DMS53 treated with DMSO at 0.1 percent for 48 hours (cell line): ENCODE measurements around the gene PMEL.
"Not testable (repeated sequence)": the region's sequence is repeated elsewhere in the genome, so short reads cannot be mapped to it uniquely, and the experiment has no call there.

ENCODE experiments used
- DNase-seq: peaks from one replicate; lab custom pipeline; 2025; ENCODE audit not compliant: unreplicated experiment; lab: John Stamatoyannopoulos, UW

PMEL gene

GRCh38 chr12:55965941-55966407 lies at the start of gene PMEL:
TSS of gene PMEL (minus strand) at chr12:55966042. CDS start at chr12:55966011, 31 bp downstream.
- peak; percentile 44 for DNase-seq

- DNase-seq = no peak
These were observed 48.4 kb upstream of the PMEL start for GRCh38 chr12:56014205-56014604.

- no peak for DNase-seq
These were observed 47.6 kb upstream of the PMEL start for GRCh38 chr12:56013482-56013881.

GRCh38 chr12:56011509-56012090 lies 45.8 kb upstream of the PMEL start:
- no peak for DNase-seq

GRCh38 chr12:56010111-56010570 lies 44.3 kb upstream of the PMEL start:
- no peak for DNase-seq

- DNase-seq = peak; percentile 15
These were observed 42.0 kb upstream of the PMEL start for GRCh38 chr12:56007564-56008559.

- no peak for DNase-seq
These were observed 38.4 kb upstream of the PMEL start for GRCh38 chr12:56004211-56004610.

- not testable (repeated sequence) for DNase-seq
These were observed 37.5 kb upstream of the PMEL start for GRCh38 chr12:56003376-56003775.

- peak; percentile 14 for DNase-seq
These were observed 35.8 kb upstream of the PMEL start for GRCh38 chr12:56001487-56002100.

GRCh38 chr12:55999999-56000540 lies 34.2 kb upstream of the PMEL start:
- not testable (repeated sequence) for DNase-seq

GRCh38 chr12:55999522-55999921 lies 33.7 kb upstream of the PMEL start:
- not testable (repeated sequence) for DNase-seq

GRCh38 chr12:55997535-55997859 lies 31.7 kb upstream of the PMEL start:
- DNase-seq = peak; percentile 41

- peak; percentile 98 for DNase-seq
These were observed 31.1 kb upstream of the PMEL start, which contains the start of gene SUOX for GRCh38 chr12:55996715-55997534. TSS of gene SUOX (plus strand) at chr12:55997276. CDS start at chr12:56002222, 4,946 bp downstream.

GRCh38 chr12:55996201-55996714 lies 30.4 kb upstream of the PMEL start:
- peak; percentile 57 for DNase-seq

GRCh38 chr12:55995366-55995765 lies 29.5 kb upstream of the PMEL start:
- no peak for DNase-seq

- DNase-seq = no peak
These were observed 27.5 kb upstream of the PMEL start for GRCh38 chr12:55993230-55993853.

GRCh38 chr12:55991110-55991509 lies 25.3 kb upstream of the PMEL start:
- DNase-seq = no peak

GRCh38 chr12:55985976-55986375 lies 20.1 kb upstream of the PMEL start:
- DNase-seq = not testable (repeated sequence)

GRCh38 chr12:55985341-55985740 lies 19.5 kb upstream of the PMEL start:
- DNase-seq = no peak

GRCh38 chr12:55984861-55985260 lies 19.0 kb upstream of the PMEL start:
- DNase-seq = no peak
